Neural cell (in vitro differentiated cells): ENCODE results near the gene DMKN. TPM values are rescaled to one million over a fixed set of nuclear protein-coding genes. Genes with fewer than 3 reads are reported as not detected.

Source experiments
- H2AFZ ChIP-seq: fragments of 200-600, 300-800 bp; sonication (generic), shearing (Covaris generic); 2 replicates; pipeline ENCODE4 v1.6.0; 2014; ENCODE audit warnings: low read depth, mild to moderate bottlenecking, antibody characterized with exemption, low read length, moderate library complexity
- H3F3A ChIP-seq: fragments of 200-600 bp; shearing (Covaris generic); 2 replicates; pipeline ENCODE4 v1.6.1; 2016; ENCODE audit warnings: mild to moderate bottlenecking, moderate library complexity, mixed read lengths, antibody characterized with exemption, low read length; ENCODE audit not compliant: insufficient read depth, poor library complexity, severe bottlenecking
- H3K27ac ChIP-seq: fragments of 200-600, 300-800 bp; sonication (generic), shearing (Covaris generic); 2 replicates; pipeline ENCODE4 v1.5.1; 2014; ENCODE audit warnings: mild to moderate bottlenecking, low read length, moderate library complexity
- H3K27me3 ChIP-seq: fragments of 300-800, 200-600 bp; sonication (generic), shearing (Covaris generic); 2 replicates; pipeline ENCODE4 v1.6.0; 2014; ENCODE audit warnings: mild to moderate bottlenecking, low read depth, low read length, moderate library complexity; ENCODE audit not compliant: insufficient read depth
- H3K36me3 ChIP-seq: fragments of 300-800, 200-600 bp; sonication (generic), shearing (Covaris generic); 2 replicates; pipeline ENCODE4 v1.5.1; 2014; ENCODE audit warnings: mild to moderate bottlenecking, antibody characterized with exemption, low read length, moderate library complexity; ENCODE audit not compliant: insufficient read depth
- H3K4me2 ChIP-seq: fragments of 300-800, 200-600 bp; sonication (generic), shearing (Covaris generic); 2 replicates; pipeline ENCODE4 v1.6.0; 2014; ENCODE audit warnings: mild to moderate bottlenecking, low read length
- H3K4me3 ChIP-seq: fragments of 300-800, 200-600 bp; sonication (generic), shearing (Covaris generic); 2 replicates; pipeline ENCODE4 v1.5.1; 2014; ENCODE audit warnings: mild to moderate bottlenecking, low read length, moderate library complexity
- H3K79me2 ChIP-seq: fragments of 200-600 bp; shearing (Covaris generic); replicated peaks from 2 replicates; pipeline ENCODE4 v1.6.0; 2014; ENCODE audit warnings: mild to moderate bottlenecking, low read length, moderate library complexity; ENCODE audit not compliant: insufficient read depth
- H3K9ac ChIP-seq: fragments of 300-800, 200-600 bp; sonication (generic), shearing (Covaris generic); 2 replicates; pipeline ENCODE4 v1.6.1; 2016; ENCODE audit warnings: mild to moderate bottlenecking, low read length, mixed read lengths
- H3K9me2 ChIP-seq: fragments of 200-600 bp; shearing (Covaris generic); 2 replicates; pipeline ENCODE4 v1.6.1; 2016; ENCODE audit warnings: mild to moderate bottlenecking, low read length, mixed read lengths; ENCODE audit not compliant: insufficient read depth
- H3K9me3 ChIP-seq: fragments of 200-600, 300-800 bp; sonication (generic), shearing (Covaris generic); 2 replicates; pipeline ENCODE4 v1.6.1; 2016; ENCODE audit warnings: mild to moderate bottlenecking, mixed run types, low read length, moderate library complexity, mixed read lengths
- H4K20me1 ChIP-seq: fragments of 200-600 bp; shearing (Covaris generic); 2 replicates; pipeline ENCODE4 v1.6.1; 2016; ENCODE audit warnings: mild to moderate bottlenecking, mixed run types; ENCODE audit not compliant: insufficient read depth
- CTCF ChIP-seq: fragments of 450-650 bp; IDR thresholded peaks from 2 replicates; pipeline ENCODE4 v1.5.1; 2014; ENCODE audit warnings: antibody characterized with exemption, mild to moderate bottlenecking, moderate library complexity; ENCODE audit not compliant: poor library complexity, severe bottlenecking
- EP300 ChIP-seq: fragments of 450-650 bp; conservative IDR thresholded peaks from 2 replicates; pipeline ENCODE4 v1.6.1; 2014; ENCODE audit warnings: antibody characterized with exemption, mild to moderate bottlenecking, moderate library complexity; ENCODE audit not compliant: poor library complexity, severe bottlenecking
- EZH2 ChIP-seq: fragments of 200-600, 300-800 bp; shearing (Covaris generic), sonication (generic); IDR thresholded peaks from 2 replicates; pipeline ENCODE4 v1.6.1; 2014; ENCODE audit warnings: antibody characterized with exemption, low read length, borderline replicate concordance, mild to moderate bottlenecking; ENCODE audit not compliant: insufficient read depth, poor library complexity, severe bottlenecking
- MXI1 ChIP-seq: fragments of 450-650 bp; conservative IDR thresholded peaks from 2 replicates; pipeline ENCODE4 v1.6.1; 2014; ENCODE audit warnings: antibody characterized with exemption, mild to moderate bottlenecking; ENCODE audit not compliant: poor library complexity, severe bottlenecking
- POLR2AphosphoS5 ChIP-seq: IDR thresholded peaks from 2 replicates; pipeline ENCODE4 v1.6.1; 2012
- RAD21 ChIP-seq: fragments of 450-650 bp; conservative IDR thresholded peaks from 2 replicates; pipeline ENCODE4 v1.6.1; 2014; ENCODE audit warnings: antibody characterized with exemption, mild to moderate bottlenecking, moderate library complexity
- REST ChIP-seq: IDR thresholded peaks from 2 replicates; pipeline ENCODE4 v1.6.1; 2012; ENCODE audit warnings: borderline replicate concordance
- SMC3 ChIP-seq: fragments of 450-650 bp; conservative IDR thresholded peaks from 2 replicates; pipeline ENCODE4 v1.6.1; 2014; ENCODE audit warnings: antibody characterized with exemption, mild to moderate bottlenecking, moderate library complexity; ENCODE audit not compliant: poor library complexity
- TAF1 ChIP-seq: IDR thresholded peaks from 2 replicates; pipeline ENCODE4 v1.6.1; 2012; ENCODE audit warnings: low read depth
- polyA plus RNA-seq: library from polyadenylated mRNA; depleted of rRNA; stranded (reverse); fragments of >200 nt; gene quantifications from 2 replicates; pipeline ENCODE4 v1.2.3, GENCODE V29; 2014

DMKN gene
- polyA plus RNA-seq, 1 donor from 2014 or later, result not detected

- Histone ChIP-seq H3K9ac (no peak overlapping the region), H4K20me1 (no peaks in the 10 kb centered on the region), H3K36me3 (no peaks in the 10 kb centered on the region), H3K4me2 (no peak overlapping the region), H3F3A (no peaks in the 10 kb centered on the region), H3K27me3 (no peaks in the 10 kb centered on the region), H3K79me2 (no peaks in the 10 kb centered on the region), H2AFZ (no peak overlapping the region), H3K9me2 (no peaks in the 10 kb centered on the region), H3K9me3 (no peaks in the 10 kb centered on the region), H3K27ac (no peak overlapping the region), H3K4me3 (no peak overlapping the region)
- TF ChIP-seq MXI1 (no peak), SMC3 (no peak), CTCF (no peak), POLR2AphosphoS5 (no peak), REST (no peak), EZH2 (no peak), EP300 (no peak), RAD21 (no peak), TAF1 (no peak)
These were observed 9.4 kb upstream of the DMKN start for GRCh38 chr19:35522745-35523327.

GRCh38 chr19:35521124-35521743, 7.8 kb upstream of the DMKN start:
- no peaks in the 10 kb centered on the region for H3K79me2 ChIP-seq
- H3K36me3 ChIP-seq, result no peaks in the 10 kb centered on the region
- no peaks in the 10 kb centered on the region for H3K27me3 ChIP-seq
- no peak overlapping the region for H3K4me2 ChIP-seq
- no peaks in the 10 kb centered on the region for H3F3A ChIP-seq
- no peak overlapping the region for H2AFZ ChIP-seq
- H3K4me3 ChIP-seq, result no peak overlapping the region
- no peak overlapping the region for H3K9ac ChIP-seq
- H3K9me3 ChIP-seq, result no peaks in the 10 kb centered on the region
- no peaks in the 10 kb centered on the region for H4K20me1 ChIP-seq
- no peaks in the 10 kb centered on the region for H3K9me2 ChIP-seq
- no peak overlapping the region for H3K27ac ChIP-seq
- TF ChIP-seq TAF1 (no peak), POLR2AphosphoS5 (no peak), REST (no peak), SMC3 (no peak), CTCF (no peak), EP300 (no peak), MXI1 (no peak), RAD21 (no peak), EZH2 (no peak)
